ENCODE data around the gene STX11. TPM values are rescaled to one million over a fixed set of nuclear protein-coding genes. Genes with fewer than 3 reads are reported as not detected.

STX11 gene
- total and polyA plus RNA-seq, 2 of the 13 experiments (the other 11 are each of a cell fraction or from before 2014, with no cell fraction given): 0.03 TPM; not detected in 1

- peak; percentile 65; the same call in 1 of the 2 replicates for TF ChIP-seq TFDP1 (CRISPR knock-in tag; IDR thresholded peaks at IDR 0.05; ENCODE audit: borderline replicate concordance)
- TF ChIP-seq ZNF512B (CRISPR knock-in tag; IDR thresholded peaks at IDR 0.05; ENCODE audit: borderline replicate concordance): no peak; the same call in 1 of the 2 replicates
- TF ChIP-seq AKNA (CRISPR knock-in tag; IDR thresholded peaks at IDR 0.05; ENCODE audit: borderline replicate concordance): peak; percentile 46; the same call in 1 of the 2 replicates
- no peak for TF ChIP-seq ZNF382 (CRISPR knock-in tag; IDR thresholded peaks at IDR 0.05; ENCODE audit: borderline replicate concordance)
- TF ChIP-seq ELK4 (CRISPR knock-in tag; IDR thresholded peaks at IDR 0.05; ENCODE audit: borderline replicate concordance): no peak; the same call in 1 of the 2 replicates
- TF ChIP-seq SNRNP70 (IDR thresholded peaks at IDR 0.05; ENCODE audit: low read depth, low read length): no peak
- peak; percentile 97 for TF ChIP-seq ZNF333 (CRISPR knock-in tag; IDR thresholded peaks at IDR 0.05; ENCODE audit: borderline replicate concordance)
- TF ChIP-seq ZNF446 (CRISPR knock-in tag; IDR thresholded peaks at IDR 0.05): no peak
- TF ChIP-seq ZNF414 (CRISPR knock-in tag; IDR thresholded peaks at IDR 0.05): peak; percentile 91
- TF ChIP-seq ZNF18 (CRISPR knock-in tag; IDR thresholded peaks at IDR 0.05; ENCODE audit: insufficient replicate concordance): peak; percentile 79
- peak; percentile 63 for TF ChIP-seq ZNF503 (CRISPR knock-in tag; IDR thresholded peaks at IDR 0.05)
- peak; percentile 86 for TF ChIP-seq PHF8 (CRISPR knock-in tag; IDR thresholded peaks at IDR 0.05)
Observed at GRCh38 chr6:144215932-144216667, 65.8 kb downstream of the STX11 start (continued).

Measured in HepG2 (cell line).